Renal cortex interstitium (tissue), 11 donors: ENCODE results near the gene ACVR1. TPM values are rescaled to one million over a fixed set of nuclear protein-coding genes. Genes with fewer than 3 reads are reported as not detected.
A peak's percentile ranks its signal among the peaks of the same experiment; 100 is the strongest.
"Not testable (repeated sequence)": the region's sequence is repeated elsewhere in the genome, so short reads cannot be mapped to it uniquely, and the experiment has no call there.

Experiments used
- DNase-seq, 11 donors: peaks; one replicate each; pipeline ENCODE4 v3.0.0-alpha.2; 2013; ENCODE audit warnings: low read depth in 9 of 11, low spot score in 4 of 11; ENCODE audit errors: extremely low read depth in 1 of 11
- polyA plus RNA-seq, 3 donors: library from polyadenylated mRNA; unstranded; fragments of 120-200 nt; gene quantifications; one replicate each; pipeline ENCODE4 v1.2.1, GENCODE V29; 2013; ENCODE audit not compliant: insufficient read length in 3 of 3

The ACVR1 gene
- polyA plus RNA-seq, 3 donors: 26.6 to 31.0 (median 29.1) TPM

GRCh38 chr2:157839162-157839801 is 36.8 kb downstream of the ACVR1 start:
- DNase-seq: peak in 10 of 11 donors; percentile 50 to 88 (median 76)

GRCh38 chr2:157838442-157839161 is 37.5 kb downstream of the ACVR1 start:
- DNase-seq: peak in 1 of 11 donors; percentile 18

- DNase-seq: no peak
Observed at GRCh38 chr2:157837851-157838441, 38.2 kb downstream of the ACVR1 start.

GRCh38 chr2:157836531-157836930 is 39.6 kb downstream of the ACVR1 start:
- DNase-seq: no peak

- no peak for DNase-seq
Observed at GRCh38 chr2:157835425-157835824, 40.7 kb downstream of the ACVR1 start.

- no peak for DNase-seq
Observed at GRCh38 chr2:157835006-157835405, 41.1 kb downstream of the ACVR1 start.

- no peak for DNase-seq
Observed at GRCh38 chr2:157833721-157834120, 42.4 kb downstream of the ACVR1 start.

GRCh38 chr2:157831573-157832315 is 44.4 kb downstream of the ACVR1 start:
- DNase-seq: no peak

GRCh38 chr2:157830696-157831570 is 45.2 kb downstream of the ACVR1 start:
- no peak for DNase-seq

GRCh38 chr2:157830266-157830665 is 45.9 kb downstream of the ACVR1 start:
- DNase-seq: no peak

- DNase-seq: no peak
Observed at GRCh38 chr2:157827377-157827776, 48.8 kb downstream of the ACVR1 start.

- not testable (repeated sequence) for DNase-seq
Observed at GRCh38 chr2:157826644-157827043, 49.5 kb downstream of the ACVR1 start.

GRCh38 chr2:157825885-157826284 is 50.2 kb downstream of the ACVR1 start:
- DNase-seq: no peak

GRCh38 chr2:157822993-157823392 is 53.1 kb downstream of the ACVR1 start:
- DNase-seq: no peak

GRCh38 chr2:157822533-157822932 is 53.6 kb downstream of the ACVR1 start:
- DNase-seq: no peak

GRCh38 chr2:157821519-157822131 is 54.5 kb downstream of the ACVR1 start:
- no peak for DNase-seq

- no peak for DNase-seq
Observed at GRCh38 chr2:157820193-157820592, 55.9 kb downstream of the ACVR1 start.

- no peak for DNase-seq
Observed at GRCh38 chr2:157819761-157820160, 56.4 kb downstream of the ACVR1 start.
